Trophoblast cell (in vitro differentiated cells and primary cell): Measurements from ENCODE around the gene LAMC2.

Source experiments
- DNase-seq, 2 donors: peaks; one replicate each; pipeline ENCODE4 v3.0.0-alpha.2; 2016
- H2AFZ ChIP-seq: 2 replicates; pipeline ENCODE4 v1.6.1; 2013; ENCODE audit warnings: low read length, moderate library complexity, mild to moderate bottlenecking; ENCODE audit not compliant: insufficient read depth, poor library complexity
- H2AK5ac ChIP-seq: 2 replicates; pipeline ENCODE4 v1.6.1; 2013; ENCODE audit warnings: mild to moderate bottlenecking, low read length
- H2BK120ac ChIP-seq: 2 replicates; pipeline ENCODE4 v1.6.1; 2013; ENCODE audit warnings: low read length, mild to moderate bottlenecking, moderate library complexity; ENCODE audit not compliant: insufficient read depth, poor library complexity
- H2BK12ac ChIP-seq: 2 replicates; pipeline ENCODE4 v1.6.1; 2013; ENCODE audit warnings: mild to moderate bottlenecking, low read length, moderate library complexity
- H2BK5ac ChIP-seq: 2 replicates; pipeline ENCODE4 v1.6.1; 2013; ENCODE audit warnings: low read length, low read depth, moderate library complexity, mild to moderate bottlenecking; ENCODE audit not compliant: poor library complexity
- H3K14ac ChIP-seq: 2 replicates; pipeline ENCODE4 v1.6.1; 2013; ENCODE audit warnings: mild to moderate bottlenecking, low read length
- H3K18ac ChIP-seq: 2 replicates; pipeline ENCODE4 v1.6.1; 2013; ENCODE audit warnings: mild to moderate bottlenecking, low read length
- H3K23ac ChIP-seq: 2 replicates; pipeline ENCODE4 v1.6.1; 2013; ENCODE audit warnings: low read length
- H3K27ac ChIP-seq: 2 replicates; pipeline ENCODE4 v1.5.1; 2013; ENCODE audit warnings: low read depth, mild to moderate bottlenecking, inconsistent platforms, low read length, moderate library complexity
- H3K27me3 ChIP-seq: 2 replicates; pipeline ENCODE4 v1.6.1; 2013; ENCODE audit warnings: inconsistent platforms, mild to moderate bottlenecking, low read length, moderate library complexity; ENCODE audit not compliant: insufficient read depth
- H3K36me3 ChIP-seq, 2 experiments: 1 replicate in 1 of 2; 2 replicates in 1 of 2; pipeline ENCODE4 v1.6.1; 2013; ENCODE audit warnings: low read length in 2 of 2, mild to moderate bottlenecking in 2 of 2, moderate library complexity in 1 of 2; ENCODE audit not compliant: insufficient read depth in 2 of 2, control insufficient read depth in 1 of 2
- H3K4ac ChIP-seq: 2 replicates; pipeline ENCODE4 v1.6.1; 2013; ENCODE audit warnings: low read depth, mild to moderate bottlenecking, low read length, moderate library complexity
- H3K4me1 ChIP-seq, 2 experiments: 1 replicate in 1 of 2; 2 replicates in 1 of 2; pipeline ENCODE4 v1.6.1; 2013; ENCODE audit warnings: low read length in 2 of 2, mild to moderate bottlenecking in 2 of 2, moderate library complexity in 1 of 2; ENCODE audit not compliant: insufficient read depth in 2 of 2, control insufficient read depth in 1 of 2
- H3K4me2 ChIP-seq: 2 replicates; pipeline ENCODE4 v1.6.1; 2013; ENCODE audit warnings: inconsistent platforms, mild to moderate bottlenecking, low read length, moderate library complexity
- H3K4me3 ChIP-seq: 2 replicates; pipeline ENCODE4 v1.5.1; 2013; ENCODE audit warnings: mild to moderate bottlenecking, low read depth, low read length, inconsistent platforms
- H3K79me1 ChIP-seq: one replicate; pipeline ENCODE4 v1.6.1; 2013; ENCODE audit warnings: low read length
- H3K79me2 ChIP-seq: 2 replicates; pipeline ENCODE4 v1.6.1; 2013; ENCODE audit warnings: low read length, mild to moderate bottlenecking; ENCODE audit not compliant: control insufficient read depth, insufficient read depth, poor library complexity
- H3K9ac ChIP-seq: 2 replicates; pipeline ENCODE4 v1.6.1; 2013; ENCODE audit warnings: mild to moderate bottlenecking, low read length
- H3K9me3 ChIP-seq: 2 replicates; pipeline ENCODE4 v1.6.1; 2013; ENCODE audit warnings: low read depth, mild to moderate bottlenecking, control low read depth, inconsistent platforms, low read length; ENCODE audit not compliant: insufficient read depth
- H4K12ac ChIP-seq: 2 replicates; pipeline ENCODE4 v1.6.1; 2013; ENCODE audit warnings: low read depth, mild to moderate bottlenecking, low read length, moderate library complexity
- H4K8ac ChIP-seq: 2 replicates; pipeline ENCODE4 v1.6.1; 2013; ENCODE audit warnings: low read depth, mild to moderate bottlenecking, low read length, moderate library complexity
- H4K91ac ChIP-seq: one replicate; pipeline ENCODE4 v1.6.1; 2013; ENCODE audit warnings: low read depth, mild to moderate bottlenecking, low read length, moderate library complexity
- WGBS: extraction: QIAGEN DNeasy Blood & Tissue Kit; methylation state at CpG from one replicate; pipeline ENCODE4 v1.1.7; 2013; ENCODE audit warnings: missing lambda C conversion rate; ENCODE audit not compliant: insufficient read length, insufficient coverage; ENCODE audit errors: extremely low coverage; 5-methylcytosine and 5-hydroxymethylcytosine counted together

LAMC2 gene

GRCh38 chr1:183215936-183216335, 29.9 kb downstream of the LAMC2 start:
- Histone ChIP-seq H4K91ac (no peak overlapping the region), H2AK5ac (no peak overlapping the region), H3K18ac (no peak overlapping the region), H3K79me2 (no peaks in the 10 kb centered on the region), H3K4me1 (peaks cover 0 to 4% of the 10 kb centered on the region in 2 experiments), H3K4ac (no peak overlapping the region), H3K4me2 (no peak overlapping the region), H3K36me3 (peaks cover 2 to 8% of the 10 kb centered on the region in 2 experiments), H4K12ac (no peak overlapping the region), H3K27me3 (no peaks in the 10 kb centered on the region), H3K4me3 (no peak overlapping the region), H4K8ac (no peak overlapping the region), H3K9ac (no peak overlapping the region), H2BK5ac (no peak overlapping the region), H3K14ac (no peak overlapping the region), H3K27ac (no peak overlapping the region), H2AFZ (no peak overlapping the region), H3K79me1 (no peaks in the 10 kb centered on the region), H3K9me3 (no peaks in the 10 kb centered on the region), H3K23ac (no peak overlapping the region), H2BK12ac (no peak overlapping the region), H2BK120ac (no peak overlapping the region)
- DNase-seq: no peak
- no CpG with 5 or more reads among the region's 4 CpGs for WGBS

DNA sequence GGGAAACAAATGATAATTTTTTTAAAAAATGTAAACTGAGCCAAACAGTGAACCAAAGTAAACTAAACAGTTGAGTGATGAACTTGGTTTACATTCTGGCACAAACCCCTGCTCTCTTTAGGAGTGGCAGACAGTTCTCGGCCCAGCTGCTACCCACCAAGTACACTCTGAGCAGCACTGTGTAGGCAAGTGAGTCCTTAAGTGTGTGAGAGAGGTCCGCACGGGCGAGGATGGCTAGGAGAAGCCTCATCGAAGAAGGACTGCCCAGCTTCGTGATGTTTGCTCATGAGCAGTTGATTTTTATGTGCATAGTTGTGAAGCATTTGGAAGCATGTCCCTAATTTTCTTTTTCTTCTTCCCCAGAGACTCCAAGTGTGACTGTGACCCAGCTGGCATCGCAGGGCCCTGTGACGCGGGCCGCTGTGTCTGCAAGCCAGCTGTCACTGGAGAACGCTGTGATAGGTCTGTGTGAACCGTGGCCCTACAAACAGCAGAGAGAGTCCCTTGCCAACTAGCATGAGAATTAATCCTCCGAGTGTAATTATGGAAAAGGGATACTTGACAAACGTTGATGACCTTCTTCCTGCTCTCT, 32.1 kb downstream of the LAMC2 start:
- Histone ChIP-seq H4K91ac (no peak overlapping the region), H3K79me1 (no peaks in the 10 kb centered on the region), H3K23ac (no peak overlapping the region), H3K27me3 (no peaks in the 10 kb centered on the region), H3K9ac (no peak overlapping the region), H3K4ac (no peak overlapping the region), H3K18ac (no peak overlapping the region), H3K36me3 (peaks cover 2 to 8% of the 10 kb centered on the region in 2 experiments), H4K12ac (no peak overlapping the region), H2BK5ac (no peak overlapping the region), H3K14ac (no peak overlapping the region), H2AFZ (no peak overlapping the region), H4K8ac (no peak overlapping the region), H3K4me3 (no peak overlapping the region), H3K27ac (no peak overlapping the region), H2BK12ac (no peak overlapping the region), H3K9me3 (no peaks in the 10 kb centered on the region), H3K4me2 (no peak overlapping the region), H3K4me1 (peaks cover 0 to 6% of the 10 kb centered on the region in 2 experiments), H3K79me2 (no peaks in the 10 kb centered on the region), H2BK120ac (no peak overlapping the region), H2AK5ac (no peak overlapping the region)
- DNase-seq: no peak
- WGBS: no CpG with 5 or more reads among the region's 14 CpGs

DNA sequence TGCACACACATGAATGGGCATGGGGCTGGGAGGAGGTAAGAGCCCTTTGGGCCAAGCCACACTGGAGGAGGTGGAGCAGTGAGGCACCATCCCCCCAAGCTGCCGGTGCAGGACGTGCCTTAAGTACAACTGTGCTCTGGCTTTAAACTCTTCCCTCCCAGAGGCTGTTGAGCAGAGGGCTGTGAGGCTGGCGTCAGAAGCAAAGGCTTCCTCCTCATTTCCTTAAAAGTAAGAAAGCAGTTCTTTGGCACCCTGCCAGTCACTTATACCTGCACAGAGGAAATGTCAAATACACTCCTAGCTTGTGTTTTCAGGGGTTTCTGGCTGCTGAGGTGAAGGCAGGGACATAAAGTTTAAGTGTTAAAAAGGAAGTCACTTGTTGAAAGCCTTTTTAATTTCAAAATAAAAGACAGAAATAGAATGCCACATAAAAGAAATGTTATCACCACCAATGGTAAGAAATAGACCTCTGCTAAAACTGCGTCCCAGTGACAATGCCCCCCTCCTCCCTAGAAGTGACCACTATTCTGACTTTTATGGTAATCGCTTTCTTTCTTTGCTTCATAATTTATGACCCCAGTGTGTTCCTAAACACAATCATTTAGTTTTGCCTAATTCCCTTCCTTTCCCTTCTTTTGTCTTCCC, 33.0 kb downstream of the LAMC2 start:
- Histone ChIP-seq H3K79me1 (no peaks in the 10 kb centered on the region), H2AFZ (no peak overlapping the region), H4K12ac (no peak overlapping the region), H3K79me2 (no peaks in the 10 kb centered on the region), H3K23ac (no peak overlapping the region), H4K8ac (no peak overlapping the region), H4K91ac (no peak overlapping the region), H2AK5ac (no peak overlapping the region), H2BK5ac (no peak overlapping the region), H2BK120ac (no peak overlapping the region), H3K27me3 (no peaks in the 10 kb centered on the region), H3K4me1 (peaks cover 2 to 7% of the 10 kb centered on the region in 2 experiments), H3K9me3 (no peaks in the 10 kb centered on the region), H3K9ac (no peak overlapping the region), H3K14ac (no peak overlapping the region), H3K18ac (no peak overlapping the region), H3K4ac (no peak overlapping the region), H3K27ac (no peak overlapping the region), H3K4me2 (no peak overlapping the region), H3K4me3 (no peak overlapping the region), H2BK12ac (no peak overlapping the region), H3K36me3 (peaks cover 2 to 8% of the 10 kb centered on the region in 2 experiments)
- no peak for DNase-seq
- WGBS: no CpG with 5 or more reads among the region's 5 CpGs

DNA sequence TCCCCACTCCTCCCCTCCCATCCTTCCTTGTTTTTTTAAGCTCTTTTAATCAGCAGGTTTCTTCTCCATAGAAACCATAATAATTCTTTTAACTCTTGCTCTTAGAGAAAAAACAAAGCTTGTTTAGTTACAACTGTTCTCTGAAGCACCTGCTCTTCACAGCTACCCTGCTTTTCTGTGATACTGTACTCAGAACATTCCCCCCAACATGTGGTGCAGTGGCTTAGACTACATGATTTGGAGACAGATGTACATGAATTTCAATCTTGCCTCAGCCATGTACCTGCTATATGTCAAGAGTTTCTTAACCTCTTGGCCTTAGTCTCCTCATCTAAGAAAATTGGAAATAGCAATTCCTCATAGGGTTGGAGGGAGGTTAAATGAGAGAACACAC, 33.5 kb downstream of the LAMC2 start:
- no peak overlapping the region for H3K23ac ChIP-seq
- no peaks in the 10 kb centered on the region for H3K9me3 ChIP-seq
- no peak overlapping the region for H3K4ac ChIP-seq

More for the DNA sequence above, 33.5 kb downstream of the LAMC2 start:
- Histone ChIP-seq H2AFZ (no peak overlapping the region), H2BK12ac (no peak overlapping the region), H3K4me2 (no peak overlapping the region), H4K12ac (no peak overlapping the region), H3K4me1 (peaks cover 2 to 7% of the 10 kb centered on the region in 2 experiments), H4K91ac (no peak overlapping the region), H2AK5ac (no peak overlapping the region), H3K18ac (no peak overlapping the region), H3K4me3 (no peak overlapping the region), H2BK5ac (no peak overlapping the region), H2BK120ac (no peak overlapping the region), H3K27me3 (no peaks in the 10 kb centered on the region), H3K9ac (no peak overlapping the region), H3K79me2 (no peaks in the 10 kb centered on the region), H3K36me3 (peaks cover 2 to 8% of the 10 kb centered on the region in 2 experiments), H4K8ac (no peak overlapping the region), H3K27ac (no peak overlapping the region), H3K14ac (no peak overlapping the region), H3K79me1 (no peaks in the 10 kb centered on the region)
- no peak for DNase-seq
